Endothelial cell of umbilical vein (primary cell): Measurements from ENCODE around the gene REEP1. TPM values are rescaled to one million over a fixed set of nuclear protein-coding genes. Genes with fewer than 3 reads are reported as not detected.

Source experiments
- BruUV-seq: library from RNA; stranded (reverse); fragments of 400-500 nt; replicated peaks from 2 replicates; lab custom pipeline; 2021; lab: Mats Ljungman, UMichigan
- CTCF ChIA-PET: fragments of 300-600, 350-600 bp; sonication (Branson Sonifier 250); formaldehyde crosslinking; loops from one replicate; lab custom pipeline; 2021; ENCODE audit warnings: antibody characterized with exemption, inconsistent platforms; lab: Charles Lee
- POLR2A ChIA-PET: fragments of 300-600, 350-600 bp; sonication (Branson Sonifier 250); formaldehyde crosslinking; loops from one replicate; lab custom pipeline; 2021; ENCODE audit warnings: antibody characterized with exemption, inconsistent platforms; lab: Charles Lee
- DNase-seq: peaks from one replicate; pipeline ENCODE4 v3.0.0-alpha.2; 2011; ENCODE audit warnings: low read depth, low spot score
- FAIRE-seq: peaks from 2 replicates; lab custom pipeline; 2011; peaks lifted over from hg19 to GRCh38; lab: Jason Lieb, UNC
- H2AFZ ChIP-seq: 2 replicates; pipeline ENCODE4 v1.6.0; 2012; ENCODE audit warnings: low read depth, low read length, control low read depth, inconsistent platforms
- H3K27ac ChIP-seq: 2 replicates; pipeline ENCODE4 v1.5.1; 2011; ENCODE audit warnings: low read depth, mild to moderate bottlenecking, control low read depth, low read length, moderate library complexity; ENCODE audit not compliant: insufficient read depth
- H3K27me3 ChIP-seq, 2 experiments: 2 replicates each; pipeline versions ENCODE4 v1.6.0 to v1.6.1; 2011; ENCODE audit warnings: low read length in 2 of 2, mixed read lengths in 1 of 2; ENCODE audit not compliant: control insufficient read depth in 2 of 2, insufficient read depth in 2 of 2
- H3K36me3 ChIP-seq, 2 experiments: 2 replicates in 1 of 2; 3 replicates in 1 of 2; pipeline ENCODE4 v1.5.1; 2011; ENCODE audit warnings: low read length in 2 of 2, mild to moderate bottlenecking in 1 of 2, moderate library complexity in 1 of 2; ENCODE audit not compliant: control insufficient read depth in 2 of 2, insufficient read depth in 2 of 2; ENCODE audit errors: extremely low read depth in 1 of 2
- H3K4me1 ChIP-seq: 3 replicates; pipeline ENCODE4 v1.5.1; 2011; ENCODE audit warnings: mild to moderate bottlenecking, low read length; ENCODE audit not compliant: control insufficient read depth, insufficient read depth; ENCODE audit errors: extremely low read depth
- H3K4me2 ChIP-seq: 2 replicates; pipeline ENCODE4 v1.6.1; 2011; ENCODE audit warnings: low read length, control low read depth, mixed read lengths; ENCODE audit not compliant: insufficient read depth
- H3K4me3 ChIP-seq, 3 experiments: fragments of 200-600 bp in 1 of 3; sonication (generic), shearing (Covaris generic) in 1 of 3; replicated peaks in 1 of 3; 2 replicates each; pipeline ENCODE4 v1.5.1; 2011 to 2016; ENCODE audit warnings: control low read depth in 3 of 3, low read length in 3 of 3, mild to moderate bottlenecking in 2 of 3, inconsistent platforms in 1 of 3, low read depth in 1 of 3, moderate library complexity in 1 of 3; ENCODE audit not compliant: insufficient read depth in 1 of 3
- H3K79me2 ChIP-seq: 2 replicates; pipeline ENCODE4 v1.6.0; 2012; ENCODE audit warnings: low read length, inconsistent platforms; ENCODE audit not compliant: control insufficient read depth, insufficient read depth
- H3K9ac ChIP-seq: replicated peaks from 2 replicates; pipeline ENCODE3; 2011; ENCODE audit warnings: low read length, control low read depth; ENCODE audit not compliant: insufficient read depth; ENCODE audit errors: extremely low read depth
- H3K9me1 ChIP-seq: replicated peaks from 3 replicates; pipeline ENCODE4 v1.6.0; 2011; ENCODE audit warnings: mild to moderate bottlenecking, low read length; ENCODE audit not compliant: control insufficient read depth, insufficient read depth; ENCODE audit errors: extremely low read depth
- H3K9me3 ChIP-seq: replicated peaks from 2 replicates; pipeline ENCODE4 v1.5.1; 2012; ENCODE audit warnings: low read length, inconsistent platforms; ENCODE audit not compliant: control insufficient read depth, insufficient read depth
- H4K20me1 ChIP-seq: replicated peaks from 2 replicates; pipeline ENCODE3; 2011; ENCODE audit warnings: mild to moderate bottlenecking, low read length; ENCODE audit not compliant: control insufficient read depth, insufficient read depth; ENCODE audit errors: extremely low read depth
- EZH2 ChIP-seq: IDR thresholded peaks from 2 replicates; pipeline ENCODE4 v1.6.1; 2012; ENCODE audit warnings: borderline replicate concordance, low read depth, mild to moderate bottlenecking, moderate library complexity, low read length, inconsistent platforms; ENCODE audit not compliant: severe bottlenecking
- FOS ChIP-seq: IDR thresholded peaks from 2 replicates; pipeline ENCODE4 v1.6.1; 2011; ENCODE audit warnings: mild to moderate bottlenecking, low read length, moderate library complexity, borderline replicate concordance; ENCODE audit not compliant: insufficient read depth
- GATA2 ChIP-seq: IDR thresholded peaks from 2 replicates; pipeline ENCODE4 v1.7.0; 2011; ENCODE audit warnings: low read depth, mild to moderate bottlenecking, moderate library complexity, mixed read lengths, low read length; ENCODE audit not compliant: insufficient read length, insufficient read depth
- JUN ChIP-seq: IDR thresholded peaks from 2 replicates; pipeline ENCODE4 v1.6.1; 2011; ENCODE audit warnings: borderline replicate concordance, low read depth; ENCODE audit not compliant: insufficient read length, insufficient read depth
- MAX ChIP-seq: IDR thresholded peaks from 2 replicates; pipeline ENCODE4 v1.6.1; 2011; ENCODE audit not compliant: insufficient read depth, insufficient read length
- MYC ChIP-seq: IDR thresholded peaks from one replicate; pipeline ENCODE4 v1.6.1; 2011; ENCODE audit warnings: mild to moderate bottlenecking, low read depth, low read length
- POLR2A ChIP-seq: IDR thresholded peaks from 2 replicates; pipeline ENCODE4 v1.6.1; 2012; ENCODE audit warnings: low read depth, mild to moderate bottlenecking, control low read depth, low read length
- POLR2AphosphoS5 ChIP-seq: IDR thresholded peaks from 2 replicates; pipeline ENCODE4 v1.6.1; 2012; ENCODE audit warnings: low read depth, mild to moderate bottlenecking, control low read depth, low read length, moderate library complexity; ENCODE audit not compliant: insufficient read depth
- dilution Hi-C: fragments of 300-500 bp; cut with MboI; formaldehyde crosslinking; loops from one replicate; pipeline ENCODE4 v1.15.0; 2019; ENCODE audit warnings: low sequenced_read_pairs; ENCODE audit not compliant: extremely low pct_ligation_motif_present
- intact Hi-C: fragments of 100-400 bp; cut with micrococcal nuclease; formaldehyde crosslinking; loops from one replicate; pipeline ENCODE4 v1.10.0; 2022
- polyA plus RNA-seq, 4 experiments: library from polyadenylated mRNA; depleted of rRNA in 3 of 4; stranded (reverse) in 3 of 4; unstranded in 1 of 4; fragments of >200 nt; gene quantifications; 2 replicates each; pipeline versions ENCODE4 v1.2.1 to v1.2.3, GENCODE V29; 2011 to 2012; ENCODE audit warnings: missing spikeins in 1 of 4
- total RNA-seq: library from RNA; stranded (reverse); gene quantifications from 2 replicates; pipeline ENCODE4 v1.2.3, GENCODE V29; 2021
- TF ChIP-seq, protein P1 (sequence below), 2 donors: IDR thresholded peaks; 1 replicate in 1 of 2; 2 replicates in 1 of 2; pipeline ENCODE4 v1.5.1; 2011; ENCODE audit warnings: low read length in 2 of 2, mild to moderate bottlenecking in 2 of 2, moderate library complexity in 2 of 2, control low read depth in 1 of 2, inconsistent platforms in 1 of 2, low read depth in 1 of 2; ENCODE audit not compliant: insufficient read depth in 1 of 2; ENCODE audit errors: extremely low read depth in 1 of 2

REEP1 gene
- total and polyA plus RNA-seq, 2 donors (not counting 3 experiments of a cell fraction or from before 2014, with no cell fraction given): 0.11 to 0.53 TPM

DNA sequence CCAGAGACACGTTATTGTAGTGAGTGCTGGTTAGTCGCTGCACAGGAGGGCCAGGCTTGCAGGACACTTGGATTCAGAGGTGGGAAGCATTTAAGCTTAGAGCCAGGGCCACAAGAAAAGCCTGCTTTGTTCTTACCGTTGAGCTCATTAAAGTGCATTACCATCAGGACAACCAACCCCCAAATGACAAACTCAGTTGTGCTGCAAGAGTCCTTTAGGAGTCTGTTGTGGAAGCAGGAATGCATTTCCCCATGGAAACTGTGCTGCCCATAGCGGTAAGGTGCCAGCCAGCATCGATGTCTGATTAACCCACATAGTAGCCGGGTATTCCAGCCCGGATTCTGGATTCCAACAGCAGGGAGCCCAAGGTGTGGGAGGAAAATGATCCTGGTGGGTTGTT is 23.4 kb upstream of the REEP1 start:
- no peak for TF ChIP-seq MAX
- TF ChIP-seq EZH2: no peak
- TF ChIP-seq GATA2: no peak
- no peak for TF ChIP-seq MYC
- TF ChIP-seq, protein P1, sequence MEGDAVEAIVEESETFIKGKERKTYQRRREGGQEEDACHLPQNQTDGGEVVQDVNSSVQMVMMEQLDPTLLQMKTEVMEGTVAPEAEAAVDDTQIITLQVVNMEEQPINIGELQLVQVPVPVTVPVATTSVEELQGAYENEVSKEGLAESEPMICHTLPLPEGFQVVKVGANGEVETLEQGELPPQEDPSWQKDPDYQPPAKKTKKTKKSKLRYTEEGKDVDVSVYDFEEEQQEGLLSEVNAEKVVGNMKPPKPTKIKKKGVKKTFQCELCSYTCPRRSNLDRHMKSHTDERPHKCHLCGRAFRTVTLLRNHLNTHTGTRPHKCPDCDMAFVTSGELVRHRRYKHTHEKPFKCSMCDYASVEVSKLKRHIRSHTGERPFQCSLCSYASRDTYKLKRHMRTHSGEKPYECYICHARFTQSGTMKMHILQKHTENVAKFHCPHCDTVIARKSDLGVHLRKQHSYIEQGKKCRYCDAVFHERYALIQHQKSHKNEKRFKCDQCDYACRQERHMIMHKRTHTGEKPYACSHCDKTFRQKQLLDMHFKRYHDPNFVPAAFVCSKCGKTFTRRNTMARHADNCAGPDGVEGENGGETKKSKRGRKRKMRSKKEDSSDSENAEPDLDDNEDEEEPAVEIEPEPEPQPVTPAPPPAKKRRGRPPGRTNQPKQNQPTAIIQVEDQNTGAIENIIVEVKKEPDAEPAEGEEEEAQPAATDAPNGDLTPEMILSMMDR (IDR thresholded peaks at IDR 0.05; ENCODE audit: extremely low read depth in 1 of 2, insufficient read depth in 1 of 2, low read depth in 1 of 2, low read length in 2 of 2): no peak
- TF ChIP-seq FOS: no peak
- no peak for TF ChIP-seq POLR2A
- TF ChIP-seq POLR2AphosphoS5: no peak
- no peak for TF ChIP-seq JUN
- H3K79me2 ChIP-seq: no peaks in the 10 kb centered on the region
- no peak overlapping the region for H2AFZ ChIP-seq
- no peak overlapping the region for H3K9ac ChIP-seq
- no peak overlapping the region for H3K27ac ChIP-seq
- no peaks in the 10 kb centered on the region for H3K9me1 ChIP-seq
- no peak for DNase-seq
- no peaks in the 10 kb centered on the region for H3K4me1 ChIP-seq
- CTCF ChIA-PET: interaction anchor here (2.3 kb wide), 1 partner anchor 12 kb away, joined by 9 read pairs; no protein-coding TSS in a partner anchor
- no peaks in the 10 kb centered on the region for H4K20me1 ChIP-seq
- no peak overlapping the region for H3K4me3 ChIP-seq
- intact Hi-C loops: no loop called here
- dilution Hi-C loops: no loop called here
- BruUV-seq: no TSS peak
- no peak for FAIRE-seq
- POLR2A ChIA-PET: no interaction called here
- H3K27me3 ChIP-seq: peaks cover 0 to 2% of the 10 kb centered on the region in 2 experiments
- no peak overlapping the region for H3K4me2 ChIP-seq
- no peaks in the 10 kb centered on the region for H3K36me3 ChIP-seq
- H3K9me3 ChIP-seq: no peaks in the 10 kb centered on the region
